GM21360 (cell line): ENCODE data around the gene TMEM187.

Experiments
- ATAC-seq: cut with Tn5 transposase; IDR thresholded peaks from one replicate; pipeline ENCODE4 v1.9.1; 2021; ENCODE audit warnings: mild to moderate bottlenecking, moderate library complexity; ENCODE audit not compliant: unreplicated experiment

Gene TMEM187

GRCh38 chrX:153934762-153935325 lies 37.7 kb upstream of the TMEM187 start, which contains the start of gene NAA10:
Gene NAA10 (minus strand): TSS chrX:153935037. CDS start chrX:153934904, 133 bp downstream.
- peak; percentile 61 for ATAC-seq

- no peak for ATAC-seq
Observed at GRCh38 chrX:153935326-153935851, 37.2 kb upstream of the TMEM187 start.

GRCh38 chrX:153937056-153937455 lies 35.5 kb upstream of the TMEM187 start:
- no peak for ATAC-seq

GRCh38 chrX:153938226-153938786 lies 34.2 kb upstream of the TMEM187 start:
- ATAC-seq, result no peak

GRCh38 chrX:153939573-153939972 lies 33.0 kb upstream of the TMEM187 start:
- ATAC-seq, result no peak

GRCh38 chrX:153941336-153942252 lies 31.0 kb upstream of the TMEM187 start:
- ATAC-seq, result no peak

GRCh38 chrX:153944140-153944799 lies 28.3 kb upstream of the TMEM187 start, which contains the start of gene RENBP:
Gene RENBP (minus strand): TSS chrX:153944643. CDS start chrX:153944610, 33 bp downstream.
- ATAC-seq, result no peak

- no peak for ATAC-seq
Observed at GRCh38 chrX:153944800-153945150, 27.8 kb upstream of the TMEM187 start.

GRCh38 chrX:153945956-153946943 lies 26.3 kb upstream of the TMEM187 start:
- ATAC-seq, result no peak

GRCh38 chrX:153947009-153947769 lies 25.4 kb upstream of the TMEM187 start:
- ATAC-seq, result no peak

GRCh38 chrX:153948002-153948466 lies 24.5 kb upstream of the TMEM187 start:
- no peak for ATAC-seq

- no peak for ATAC-seq
Observed at GRCh38 chrX:153948847-153949805, 23.4 kb upstream of the TMEM187 start.

GRCh38 chrX:153950127-153950526 lies 22.4 kb upstream of the TMEM187 start:
- no peak for ATAC-seq

GRCh38 chrX:153951683-153952372 lies 20.7 kb upstream of the TMEM187 start:
- no peak for ATAC-seq

- no peak for ATAC-seq
Observed at GRCh38 chrX:153952373-153953026, 20.1 kb upstream of the TMEM187 start.

- peak; percentile 47 for ATAC-seq
Observed at GRCh38 chrX:153953342-153953830, 19.2 kb upstream of the TMEM187 start.
